GM19463 (cell line): Measurements from ENCODE around the gene ESRRB.

Experiments used
- ATAC-seq: cut with Tn5 transposase; IDR thresholded peaks from one replicate; pipeline ENCODE4 v1.9.1; 2021; ENCODE audit warnings: mild to moderate bottlenecking, moderate library complexity; ENCODE audit not compliant: unreplicated experiment

ESRRB gene

GRCh38 chr14:76351941-76352340 lies 24.0 kb upstream of the ESRRB start:
- no peak for ATAC-seq

GRCh38 chr14:76352639-76353281 lies 23.2 kb upstream of the ESRRB start:
- no peak for ATAC-seq

- no peak for ATAC-seq
These were observed 21.6 kb upstream of the ESRRB start for GRCh38 chr14:76354310-76354709.

GRCh38 chr14:76355771-76356170 lies 20.2 kb upstream of the ESRRB start:
- ATAC-seq: no peak

- no peak for ATAC-seq
These were observed 4.9 kb upstream of the ESRRB start for GRCh38 chr14:76371066-76371465.

GRCh38 chr14:76373456-76373855 lies 2.5 kb upstream of the ESRRB start:
- ATAC-seq: no peak

GRCh38 chr14:76375484-76375883 lies 453 bp upstream of the ESRRB start:
- ATAC-seq: no peak

- ATAC-seq: no peak
These were observed 506 bp downstream of the ESRRB start for GRCh38 chr14:76376409-76376877.

- no peak for ATAC-seq
These were observed 1.2 kb downstream of the ESRRB start for GRCh38 chr14:76376878-76377734.

GRCh38 chr14:76377735-76378074 lies 1.8 kb downstream of the ESRRB start:
- ATAC-seq: no peak

- no peak for ATAC-seq
These were observed 5.1 kb downstream of the ESRRB start for GRCh38 chr14:76380991-76381390.

- ATAC-seq: no peak
These were observed 6.0 kb downstream of the ESRRB start for GRCh38 chr14:76381817-76382494.

GRCh38 chr14:76382495-76382832 lies 6.5 kb downstream of the ESRRB start:
- ATAC-seq: no peak

GRCh38 chr14:76385435-76385834 lies 9.5 kb downstream of the ESRRB start:
- no peak for ATAC-seq

- ATAC-seq: no peak
These were observed 11.2 kb downstream of the ESRRB start for GRCh38 chr14:76386944-76387782.

- no peak for ATAC-seq
These were observed 13.9 kb downstream of the ESRRB start for GRCh38 chr14:76389841-76390240.

- ATAC-seq: no peak
These were observed 14.7 kb downstream of the ESRRB start for GRCh38 chr14:76390621-76391020.

GRCh38 chr14:76391981-76392690 lies 16.2 kb downstream of the ESRRB start:
- no peak for ATAC-seq

- ATAC-seq: no peak
These were observed 18.6 kb downstream of the ESRRB start for GRCh38 chr14:76394569-76394968.

- no peak for ATAC-seq
These were observed 19.2 kb downstream of the ESRRB start for GRCh38 chr14:76395161-76395560.
